ENCODE measurements around the gene KDM2A. TPM values are rescaled to one million over a fixed set of nuclear protein-coding genes. Genes with fewer than 3 reads are reported as not detected.

KDM2A gene
- total and polyA plus RNA-seq, 2 donors from 2014 or later: 16.2 to 82.6 TPM

GRCh38 chr11:67301951-67302516 is 183.0 kb downstream of the KDM2A start:
- intact Hi-C loops (cut with DNase I): no loop called here
- Histone ChIP-seq H3K4me1 (ENCODE audit: control insufficient read depth in 2 of 3, insufficient read depth in 2 of 3, low read depth in 1 of 3, low read length in 3 of 3) (peaks cover 0 to 21% (median 5%) of the 10 kb centered on the region in 3 donors), H3K4me3 (ENCODE audit: low read length in 3 of 3) (peak overlapping the region in 2 of 3 donors; percentile 59 to 67), H3K9ac (ENCODE audit: low read length in 3 of 3) (peak overlapping the region in 1 of 3 donors; percentile 67), H3K27ac (ENCODE audit: low read depth in 2 of 2, low read length in 2 of 2) (peak overlapping the region; percentile 69 to 83), H3K9me3 (ENCODE audit: control insufficient read depth in 2 of 3, insufficient read depth in 1 of 3, low read length in 3 of 3) (no peaks in the 10 kb centered on the region), H3K27me3 (ENCODE audit: control insufficient read depth, insufficient read depth, low read length) (no peaks in the 10 kb centered on the region), H3K36me3 (ENCODE audit: control insufficient read depth in 2 of 3, insufficient read depth in 3 of 3, low read length in 3 of 3) (peaks cover 0 to 4% (median 2%) of the 10 kb centered on the region in 3 donors)
- DNase-seq: peak; percentile 86 to 91 (median 90)
- no peak for TF ChIP-seq CTCF (IDR thresholded peaks at IDR 0.05; ENCODE audit: borderline replicate concordance, extremely low read depth, insufficient read depth)
- FAIRE-seq: no peak

- intact Hi-C loops (cut with DNase I): no loop called here
- Histone ChIP-seq H3K36me3 (ENCODE audit: control insufficient read depth in 2 of 3, insufficient read depth in 3 of 3, low read length in 3 of 3) (peaks cover 0 to 4% (median 2%) of the 10 kb centered on the region in 3 donors), H3K4me3 (ENCODE audit: low read length in 3 of 3) (peak overlapping the region; percentile 20 to 67 (median 59)), H3K27me3 (ENCODE audit: control insufficient read depth, insufficient read depth, low read length) (no peaks in the 10 kb centered on the region), H3K9me3 (ENCODE audit: control insufficient read depth in 2 of 3, insufficient read depth in 1 of 3, low read length in 3 of 3) (no peaks in the 10 kb centered on the region), H3K9ac (ENCODE audit: low read length in 3 of 3) (peak overlapping the region in 2 of 3 donors; percentile 54 to 67), H3K27ac (ENCODE audit: low read depth in 2 of 2, low read length in 2 of 2) (peak overlapping the region; percentile 69 to 83), H3K4me1 (ENCODE audit: control insufficient read depth in 2 of 3, insufficient read depth in 2 of 3, low read depth in 1 of 3, low read length in 3 of 3) (peaks cover 0 to 21% (median 5%) of the 10 kb centered on the region in 3 donors)
- no peak for TF ChIP-seq CTCF (IDR thresholded peaks at IDR 0.05; ENCODE audit: borderline replicate concordance, extremely low read depth, insufficient read depth)
- peak in 4 of 5 donors; percentile 36 to 85 (median 62) for DNase-seq
- FAIRE-seq: no peak
Measured at GRCh38 chr11:67302571-67303131, 183.6 kb downstream of the KDM2A start.

GRCh38 chr11:67303132-67303834 is 184.2 kb downstream of the KDM2A start, which contains the start of gene SSH3:
Gene SSH3, plus strand, starts transcription at chr11:67303530. Its CDS starts 96 bp downstream, at chr11:67303626.
- Histone ChIP-seq H3K36me3 (ENCODE audit: control insufficient read depth in 2 of 3, insufficient read depth in 3 of 3, low read length in 3 of 3) (peaks cover 0 to 4% (median 2%) of the 10 kb centered on the region in 3 donors), H3K9me3 (ENCODE audit: control insufficient read depth in 2 of 3, insufficient read depth in 1 of 3, low read length in 3 of 3) (no peaks in the 10 kb centered on the region), H3K27me3 (ENCODE audit: control insufficient read depth, insufficient read depth, low read length) (no peaks in the 10 kb centered on the region), H3K27ac (ENCODE audit: low read depth in 2 of 2, low read length in 2 of 2) (peak within 1 kb of the TSS; percentile 69 to 83), H3K4me1 (ENCODE audit: control insufficient read depth in 2 of 3, insufficient read depth in 2 of 3, low read depth in 1 of 3, low read length in 3 of 3) (peaks cover 0 to 21% (median 5%) of the 10 kb centered on the region in 3 donors), H3K4me3 (ENCODE audit: low read length in 3 of 3) (peak within 1 kb of the TSS; percentile 20 to 67 (median 59)), H3K9ac (ENCODE audit: low read length in 3 of 3) (peak within 1 kb of the TSS in 2 of 3 donors; percentile 67 to 79)
- peak; percentile 56 to 94 (median 82) for DNase-seq
- FAIRE-seq: no peak
- intact Hi-C loops (cut with DNase I): no loop called here
- no peak for TF ChIP-seq CTCF (IDR thresholded peaks at IDR 0.05; ENCODE audit: borderline replicate concordance, extremely low read depth, insufficient read depth)
